G401 (cell line): ENCODE data around the gene ISCA2. TPM values are rescaled to one million over a fixed set of nuclear protein-coding genes. Genes with fewer than 3 reads are reported as not detected.

Experiments used
- DNase-seq: peaks from one replicate; pipeline ENCODE4 v3.0.0-alpha.2; 2015; ENCODE audit warnings: low spot score
- in situ Hi-C: cut with HindIII; loops from 2 replicates; pipeline ENCODE4 v1.10.0; 2016; ENCODE audit warnings: low sequenced_read_pairs, mixed read lengths
- total RNA-seq: library from RNA; depleted of rRNA; stranded (reverse); fragments of >200 nt; shearing (Covaris generic); gene quantifications from 2 replicates; pipeline ENCODE4 v1.2.3, GENCODE V29; 2014

The ISCA2 gene
- total RNA-seq, 1 experiment from 2014 or later: 78.7 TPM

- peak; percentile 31 for DNase-seq
These were observed 14.4 kb upstream of the ISCA2 start for GRCh38 chr14:74478996-74479635.

GRCh38 chr14:74480046-74480445, 13.5 kb upstream of the ISCA2 start:
- in situ Hi-C loops: no loop called here
- no peak for DNase-seq

More at GRCh38 chr14:74478996-74479635, 14.4 kb upstream of the ISCA2 start:
- in situ Hi-C loops: no loop called here

- in situ Hi-C loops: no loop called here
- no peak for DNase-seq
These were observed 11.0 kb upstream of the ISCA2 start for GRCh38 chr14:74482571-74482970.

- in situ Hi-C loops: no loop called here
- DNase-seq: no peak
These were observed 10.2 kb upstream of the ISCA2 start for GRCh38 chr14:74483321-74483720.

GRCh38 chr14:74486164-74486563, 7.4 kb upstream of the ISCA2 start:
- in situ Hi-C loops: no loop called here
- DNase-seq: no peak

GRCh38 chr14:74488786-74489397, 4.7 kb upstream of the ISCA2 start:
- DNase-seq: no peak
- in situ Hi-C loops: no loop called here

GRCh38 chr14:74490486-74490885, 3.1 kb upstream of the ISCA2 start:
- in situ Hi-C loops: no loop called here
- DNase-seq: no peak

GRCh38 chr14:74491956-74492775, 1.4 kb upstream of the ISCA2 start:
- in situ Hi-C loops: no loop called here
- DNase-seq: peak; percentile 56

DNA sequence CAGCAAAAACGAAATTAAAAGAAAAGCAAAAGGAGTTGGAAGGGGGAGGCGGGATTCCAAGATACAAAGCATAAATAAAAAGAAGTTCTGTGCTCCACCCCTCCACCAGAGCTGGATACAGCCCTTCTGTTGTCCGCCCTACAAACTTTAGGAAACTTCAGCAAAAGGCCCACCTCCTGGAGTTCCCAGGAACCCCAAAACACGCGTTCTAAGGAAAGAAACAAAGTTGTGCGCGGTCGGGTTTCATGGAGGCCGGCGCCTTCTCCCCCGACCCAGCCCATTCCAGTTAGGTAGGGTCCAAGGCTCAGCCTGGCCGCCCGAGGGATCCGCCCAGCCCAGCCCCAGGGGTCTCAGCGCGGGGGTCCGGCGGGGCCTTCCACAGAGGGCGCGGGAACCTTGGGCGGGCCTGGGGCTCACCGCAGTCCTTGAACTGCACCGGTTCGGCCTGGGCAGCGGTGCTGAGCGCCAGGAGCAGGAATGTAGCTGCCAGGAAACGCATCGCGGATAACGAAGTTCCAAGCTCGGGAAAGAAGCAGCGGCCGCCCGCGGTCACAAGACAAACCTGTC, 706 bp upstream of the ISCA2 start, which contains the start of gene NPC2:
NPC2 (minus strand) TSS at position 530 of the 567 bp plus-strand sequence; CDS start at position 499, 31 bp downstream.
- in situ Hi-C loops: no loop called here
- DNase-seq: no peak

DNA sequence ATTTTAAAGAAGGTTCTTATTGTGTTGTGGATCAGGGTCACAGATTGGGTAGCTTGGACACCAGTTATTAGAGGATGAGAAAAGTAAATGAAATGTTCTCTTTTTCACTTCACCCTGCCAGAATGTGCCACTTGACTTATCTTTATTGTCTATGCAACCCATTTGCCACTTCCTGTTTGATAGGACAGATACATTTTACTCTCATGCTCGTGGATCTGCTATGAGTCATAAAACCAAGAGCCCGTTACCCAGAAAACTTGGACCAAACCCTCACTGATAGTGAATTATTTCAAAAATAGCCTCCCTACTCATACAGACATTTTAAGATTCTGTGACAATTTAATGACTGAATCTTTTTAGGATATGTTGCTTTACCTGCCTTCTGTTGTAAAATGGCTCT, 1.8 kb downstream of the ISCA2 start:
- DNase-seq: no peak
- in situ Hi-C loops: no loop called here

- no peak for DNase-seq
- in situ Hi-C loops: no loop called here
These were observed 7.0 kb downstream of the ISCA2 start for GRCh38 chr14:74500417-74501134.

GRCh38 chr14:74501135-74501614, 7.6 kb downstream of the ISCA2 start:
- DNase-seq: peak; percentile 84
- in situ Hi-C loops: no loop called here

- in situ Hi-C loops: no loop called here
- DNase-seq: no peak
These were observed 8.1 kb downstream of the ISCA2 start for GRCh38 chr14:74501691-74502090.

GRCh38 chr14:74502236-74503019, 8.9 kb downstream of the ISCA2 start:
- in situ Hi-C loops: no loop called here

DNA sequence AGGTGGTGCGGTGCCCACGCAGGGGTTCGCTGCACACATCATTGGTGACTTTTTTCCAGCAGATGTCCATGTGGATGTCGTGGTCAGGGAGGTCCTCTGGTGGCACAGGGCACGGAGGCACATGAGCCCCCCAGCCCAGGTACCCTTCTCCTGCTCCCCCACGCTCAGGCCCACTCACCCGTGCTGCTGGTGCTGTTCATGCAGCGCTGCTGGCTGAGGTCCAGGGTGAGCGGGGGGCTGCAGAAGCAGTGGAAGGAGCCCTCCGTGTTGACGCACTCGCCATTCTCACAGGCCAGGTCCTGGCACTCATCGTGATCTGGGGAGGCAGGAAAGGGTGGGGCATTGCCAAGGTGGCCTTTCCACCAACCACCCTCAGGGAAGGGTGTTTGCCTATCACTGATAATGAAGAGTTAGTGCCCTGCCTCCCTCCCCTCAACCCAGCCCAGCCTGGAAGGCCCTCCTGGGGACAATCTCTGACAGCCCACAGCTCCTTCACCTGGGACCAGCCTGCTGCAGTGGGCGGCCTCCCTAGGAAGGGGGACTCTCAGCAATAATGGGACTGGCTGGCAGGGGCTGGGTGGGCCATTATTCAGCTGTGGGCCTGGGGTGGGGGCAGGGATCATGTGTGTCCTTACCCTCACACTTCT, 9.8 kb downstream of the ISCA2 start:
- DNase-seq: no peak
- in situ Hi-C loops: no loop called here

More at GRCh38 chr14:74502236-74503019, 8.9 kb downstream of the ISCA2 start:
- DNase-seq: peak; percentile 35

GRCh38 chr14:74503938-74504335, 10.4 kb downstream of the ISCA2 start:
- in situ Hi-C loops: no loop called here
- no peak for DNase-seq

DNA sequence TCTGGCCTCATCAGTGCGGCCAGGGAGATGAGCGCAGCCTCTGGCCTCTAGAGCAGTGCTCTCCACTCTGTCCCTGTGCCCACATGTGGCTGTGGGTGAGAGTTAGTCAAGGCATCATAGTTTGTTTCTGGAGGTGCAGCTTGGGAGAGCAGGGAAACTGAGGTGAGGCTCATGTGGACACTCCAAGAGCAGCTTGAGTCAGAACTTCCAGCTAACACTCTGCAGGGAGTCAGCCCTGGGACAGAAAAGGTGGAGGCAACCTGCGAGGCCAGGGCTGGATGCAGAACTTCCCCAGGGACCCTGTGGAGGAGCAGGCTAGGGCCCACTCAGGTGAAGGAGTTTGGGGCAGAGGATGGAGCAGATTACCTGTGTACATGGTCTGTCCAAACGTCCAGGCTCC, 10.8 kb downstream of the ISCA2 start:
- no peak for DNase-seq
- in situ Hi-C loops: no loop called here
